ENCODE data around the gene DMRTC2.

DMRTC2 gene

DNA sequence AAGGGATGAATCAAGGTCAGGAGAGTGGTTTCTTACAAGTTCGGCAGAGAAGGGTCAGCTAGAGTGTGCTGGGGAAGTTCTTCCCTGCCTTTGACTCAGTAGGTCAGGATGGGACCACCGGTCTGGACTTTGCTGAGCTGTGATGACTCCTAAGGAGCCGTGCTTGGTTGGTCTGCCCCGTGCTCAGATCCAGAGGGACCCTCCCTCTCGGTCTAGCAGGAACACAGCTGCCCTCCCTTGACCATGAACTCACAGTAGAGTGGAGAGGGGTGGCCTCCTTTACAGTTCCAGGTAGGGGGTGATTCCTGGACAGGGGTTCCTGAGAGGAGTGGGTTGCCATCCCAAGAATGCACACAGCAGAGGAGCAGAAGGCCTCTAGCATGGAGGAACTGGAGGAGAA, 19.5 kb downstream of the DMRTC2 start:
- Histone ChIP-seq H3K23ac (ENCODE audit: low read depth, low read length, poor library complexity) (peak overlapping the region; percentile 34), H3K36me3 (replicated peaks in 1 of 2; ENCODE audit: control insufficient read depth in 2 of 2, insufficient read depth in 2 of 2, low read length in 2 of 2) (peaks cover 68 to 84% of the 10 kb centered on the region in 2 donors), H3K14ac (ENCODE audit: low read length) (no peak overlapping the region), H3K9ac (ENCODE audit: low read depth, low read length, poor library complexity) (peak overlapping the region; percentile 2), H2AK5ac (ENCODE audit: low read depth, low read length) (no peak overlapping the region), H2BK5ac (ENCODE audit: low read length) (no peak overlapping the region), H2BK120ac (ENCODE audit: low read depth, low read length) (no peak overlapping the region), H3K4me3 (ENCODE audit: low read length in 2 of 2) (peak overlapping the region in 1 of 2 donors; percentile 24), H3K4me1 (ENCODE audit: control insufficient read depth in 2 of 2, insufficient read depth in 1 of 2, low read depth in 1 of 2, low read length in 2 of 2) (peaks cover 16 to 19% of the 10 kb centered on the region in 2 donors), H3K27me3 (ENCODE audit: control insufficient read depth in 3 of 3, insufficient read depth in 3 of 3, low read depth in 1 of 3, low read length in 3 of 3) (no peaks in the 10 kb centered on the region), H3K4me2 (ENCODE audit: insufficient read depth, low read length, poor library complexity, severe bottlenecking) (no peak overlapping the region), H4K8ac (ENCODE audit: low read depth, low read length) (no peak overlapping the region), H2AFZ (ENCODE audit: low read length) (no peak overlapping the region), H2BK15ac (ENCODE audit: low read length) (no peak overlapping the region), H3K18ac (ENCODE audit: low read length) (no peak overlapping the region), H3K9me3 (replicated peaks in 1 of 2; ENCODE audit: control insufficient read depth in 2 of 2, insufficient read depth in 1 of 2, low read depth in 1 of 2, low read length in 2 of 2) (no peaks in the 10 kb centered on the region), H3K27ac (replicated peaks; ENCODE audit: low read length) (no peak overlapping the region), H4K91ac (ENCODE audit: low read depth, low read length, poor library complexity) (no peak overlapping the region), H3K4ac (ENCODE audit: low read length) (no peak overlapping the region), H2BK12ac (ENCODE audit: low read length) (no peak overlapping the region), H3K79me1 (ENCODE audit: low read depth, low read length) (peaks cover 31% of the 10 kb centered on the region)
- no peak for DNase-seq (ENCODE audit: low spot score)
- WGBS, 2 donors (ENCODE audit: extremely low coverage in 2 of 2, insufficient read length in 2 of 2, insufficient replicate concordance in 1 of 2): no CpG with 5 or more reads among the region's 5 CpGs

DNA sequence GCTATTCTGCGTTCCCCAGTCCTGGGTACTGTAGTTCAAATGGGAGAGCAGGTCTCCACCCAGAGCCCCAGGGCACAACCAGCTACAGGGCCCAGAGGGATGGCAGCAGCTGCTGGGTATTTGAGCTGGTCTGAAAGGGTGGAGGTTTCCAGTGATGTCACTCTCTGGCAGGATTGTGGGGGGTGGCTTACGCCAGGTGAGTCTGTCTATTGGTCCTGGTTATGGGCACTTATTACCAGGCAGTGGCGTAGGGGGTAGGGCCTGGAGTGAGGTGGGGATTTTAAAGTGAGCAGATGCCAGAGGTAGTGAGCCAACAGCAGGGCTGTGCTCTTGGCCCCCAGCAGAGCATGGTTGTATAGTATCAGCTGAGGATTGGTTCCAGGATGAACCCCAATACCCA, 21.4 kb downstream of the DMRTC2 start:
- peaks cover 76 to 95% of the 10 kb centered on the region in 2 donors for H3K36me3 ChIP-seq (replicated peaks in 1 of 2; ENCODE audit: control insufficient read depth in 2 of 2, insufficient read depth in 2 of 2, low read length in 2 of 2)
- WGBS, 2 donors (ENCODE audit: extremely low coverage in 2 of 2, insufficient read length in 2 of 2, insufficient replicate concordance in 1 of 2): no CpG with 5 or more reads among the region's 3 CpGs

DNA sequence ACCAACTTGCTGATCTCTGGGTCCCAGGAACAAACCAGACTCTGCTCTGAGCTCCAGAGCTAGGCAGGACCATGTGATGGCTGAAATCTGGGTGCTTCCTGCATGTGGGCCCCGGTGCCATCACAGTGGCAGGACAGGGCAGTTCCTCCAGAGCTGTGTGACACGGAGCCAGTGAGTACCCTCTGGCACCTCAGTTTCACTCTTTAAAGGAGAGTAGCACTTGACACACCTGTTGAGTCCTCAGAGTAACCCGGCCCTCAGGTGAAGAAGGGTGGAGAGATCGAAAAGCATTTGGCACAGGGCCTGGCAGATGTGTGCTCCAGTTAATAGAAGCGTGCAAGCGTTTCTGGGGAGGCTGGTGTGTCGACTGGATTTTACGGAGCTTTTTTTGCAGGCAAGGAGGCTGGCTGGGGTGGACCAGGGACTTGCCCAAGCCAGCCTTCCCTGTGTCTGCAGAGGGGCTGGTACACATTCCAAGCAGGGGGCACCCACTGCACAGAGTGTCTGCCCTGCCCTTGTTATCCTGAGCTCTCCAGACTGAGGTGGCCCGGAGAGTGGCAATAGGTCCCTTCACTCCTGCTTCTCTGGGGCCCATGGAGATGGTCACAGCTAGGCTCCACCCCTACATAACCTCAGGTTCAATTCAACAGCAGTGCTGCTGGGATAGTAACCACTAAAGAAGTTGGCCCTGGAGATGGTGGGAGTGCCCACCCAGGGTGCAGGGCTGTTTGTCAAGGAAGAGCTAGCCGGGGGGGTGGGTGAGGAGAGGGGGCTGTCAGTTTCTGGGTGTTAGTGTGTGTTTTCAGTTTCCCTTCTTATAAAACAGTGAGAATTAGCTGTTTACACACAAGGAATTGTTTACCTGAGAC, 23.5 kb downstream of the DMRTC2 start:
- no peak overlapping the region for H3K4me3 ChIP-seq (ENCODE audit: low read length in 2 of 2)
- no peak overlapping the region for H3K4ac ChIP-seq (ENCODE audit: low read length)
- H2BK120ac ChIP-seq (ENCODE audit: low read depth, low read length): no peak overlapping the region
- H3K4me1 ChIP-seq (ENCODE audit: control insufficient read depth in 2 of 2, insufficient read depth in 1 of 2, low read depth in 1 of 2, low read length in 2 of 2): peaks cover 0 to 3% of the 10 kb centered on the region in 2 donors
- H3K27ac ChIP-seq (replicated peaks; ENCODE audit: low read length): no peak overlapping the region
- no peak overlapping the region for H3K18ac ChIP-seq (ENCODE audit: low read length)
- no peak overlapping the region for H4K91ac ChIP-seq (ENCODE audit: low read depth, low read length, poor library complexity)
- peaks cover 18% of the 10 kb centered on the region for H3K79me1 ChIP-seq (ENCODE audit: low read depth, low read length)
- no peaks in the 10 kb centered on the region for H3K27me3 ChIP-seq (ENCODE audit: control insufficient read depth in 3 of 3, insufficient read depth in 3 of 3, low read depth in 1 of 3, low read length in 3 of 3)
- DNase-seq (ENCODE audit: low spot score): no peak
- H2AK5ac ChIP-seq (ENCODE audit: low read depth, low read length): no peak overlapping the region
- H2BK15ac ChIP-seq (ENCODE audit: low read length): no peak overlapping the region
- H3K9me3 ChIP-seq (replicated peaks in 1 of 2; ENCODE audit: control insufficient read depth in 2 of 2, insufficient read depth in 1 of 2, low read depth in 1 of 2, low read length in 2 of 2): no peaks in the 10 kb centered on the region
- H3K14ac ChIP-seq (ENCODE audit: low read length): no peak overlapping the region
- no peak overlapping the region for H3K23ac ChIP-seq (ENCODE audit: low read depth, low read length, poor library complexity)
- no peak overlapping the region for H3K9ac ChIP-seq (ENCODE audit: low read depth, low read length, poor library complexity)
- H4K8ac ChIP-seq (ENCODE audit: low read depth, low read length): no peak overlapping the region
- no peak overlapping the region for H2BK5ac ChIP-seq (ENCODE audit: low read length)
- peaks cover 66 to 85% of the 10 kb centered on the region in 2 donors for H3K36me3 ChIP-seq (replicated peaks in 1 of 2; ENCODE audit: control insufficient read depth in 2 of 2, insufficient read depth in 2 of 2, low read length in 2 of 2)
- no peak overlapping the region for H2AFZ ChIP-seq (ENCODE audit: low read length)
- H3K4me2 ChIP-seq (ENCODE audit: insufficient read depth, low read length, poor library complexity, severe bottlenecking): no peak overlapping the region
- no peak overlapping the region for H2BK12ac ChIP-seq (ENCODE audit: low read length)
- no CpG with 5 or more reads among the region's 10 CpGs for WGBS, 2 donors (ENCODE audit: extremely low coverage in 2 of 2, insufficient read length in 2 of 2, insufficient replicate concordance in 1 of 2)

More for the DNA sequence above, 21.4 kb downstream of the DMRTC2 start:
- Histone ChIP-seq H2AK5ac (ENCODE audit: low read depth, low read length) (no peak overlapping the region), H3K9ac (ENCODE audit: low read depth, low read length, poor library complexity) (no peak overlapping the region), H3K18ac (ENCODE audit: low read length) (no peak overlapping the region), H3K4ac (ENCODE audit: low read length) (no peak overlapping the region), H2BK5ac (ENCODE audit: low read length) (peak overlapping the region; percentile 84), H4K8ac (ENCODE audit: low read depth, low read length) (no peak overlapping the region), H3K79me1 (ENCODE audit: low read depth, low read length) (peaks cover 23% of the 10 kb centered on the region), H3K27me3 (ENCODE audit: control insufficient read depth in 3 of 3, insufficient read depth in 3 of 3, low read depth in 1 of 3, low read length in 3 of 3) (no peaks in the 10 kb centered on the region), H4K91ac (ENCODE audit: low read depth, low read length, poor library complexity) (no peak overlapping the region), H3K23ac (ENCODE audit: low read depth, low read length, poor library complexity) (peak overlapping the region; percentile 4), H3K9me3 (replicated peaks in 1 of 2; ENCODE audit: control insufficient read depth in 2 of 2, insufficient read depth in 1 of 2, low read depth in 1 of 2, low read length in 2 of 2) (no peaks in the 10 kb centered on the region), H3K4me1 (ENCODE audit: control insufficient read depth in 2 of 2, insufficient read depth in 1 of 2, low read depth in 1 of 2, low read length in 2 of 2) (peaks cover 12 to 16% of the 10 kb centered on the region in 2 donors), H2AFZ (ENCODE audit: low read length) (no peak overlapping the region), H3K14ac (ENCODE audit: low read length) (no peak overlapping the region), H2BK120ac (ENCODE audit: low read depth, low read length) (no peak overlapping the region), H2BK15ac (ENCODE audit: low read length) (no peak overlapping the region), H3K27ac (replicated peaks; ENCODE audit: low read length) (no peak overlapping the region), H2BK12ac (ENCODE audit: low read length) (no peak overlapping the region), H3K4me3 (ENCODE audit: low read length in 2 of 2) (no peak overlapping the region), H3K4me2 (ENCODE audit: insufficient read depth, low read length, poor library complexity, severe bottlenecking) (no peak overlapping the region)
- DNase-seq (ENCODE audit: low spot score): no peak

GRCh38 chr19:41868989-41869300, 24.1 kb downstream of the DMRTC2 start:
- H3K4me3 ChIP-seq (ENCODE audit: low read length in 2 of 2): no peak overlapping the region
- H3K79me1 ChIP-seq (ENCODE audit: low read depth, low read length): peaks cover 17% of the 10 kb centered on the region
- no peak overlapping the region for H2AK5ac ChIP-seq (ENCODE audit: low read depth, low read length)
- H3K9me3 ChIP-seq (replicated peaks in 1 of 2; ENCODE audit: control insufficient read depth in 2 of 2, insufficient read depth in 1 of 2, low read depth in 1 of 2, low read length in 2 of 2): no peaks in the 10 kb centered on the region
- H3K27me3 ChIP-seq (ENCODE audit: control insufficient read depth in 3 of 3, insufficient read depth in 3 of 3, low read depth in 1 of 3, low read length in 3 of 3): no peaks in the 10 kb centered on the region
- no peak overlapping the region for H3K4me2 ChIP-seq (ENCODE audit: insufficient read depth, low read length, poor library complexity, severe bottlenecking)
- no peak overlapping the region for H2AFZ ChIP-seq (ENCODE audit: low read length)
- H4K8ac ChIP-seq (ENCODE audit: low read depth, low read length): no peak overlapping the region
- no peak overlapping the region for H2BK120ac ChIP-seq (ENCODE audit: low read depth, low read length)
- no peak overlapping the region for H2BK5ac ChIP-seq (ENCODE audit: low read length)
- no peak overlapping the region for H3K4ac ChIP-seq (ENCODE audit: low read length)
- H3K14ac ChIP-seq (ENCODE audit: low read length): no peak overlapping the region
- no peak overlapping the region for H2BK12ac ChIP-seq (ENCODE audit: low read length)
- no CpG with 5 or more reads among the region's 12 CpGs for WGBS, 2 donors (ENCODE audit: extremely low coverage in 2 of 2, insufficient read length in 2 of 2, insufficient replicate concordance in 1 of 2)
- no peak overlapping the region for H3K23ac ChIP-seq (ENCODE audit: low read depth, low read length, poor library complexity)
- no peak overlapping the region for H3K18ac ChIP-seq (ENCODE audit: low read length)
- H3K4me1 ChIP-seq (ENCODE audit: control insufficient read depth in 2 of 2, insufficient read depth in 1 of 2, low read depth in 1 of 2, low read length in 2 of 2): peaks cover 0 to 3% of the 10 kb centered on the region in 2 donors
- DNase-seq (ENCODE audit: low spot score): no peak
- no peak overlapping the region for H3K27ac ChIP-seq (replicated peaks; ENCODE audit: low read length)
- H3K36me3 ChIP-seq (replicated peaks in 1 of 2; ENCODE audit: control insufficient read depth in 2 of 2, insufficient read depth in 2 of 2, low read length in 2 of 2): peaks cover 62 to 79% of the 10 kb centered on the region in 2 donors
- H3K9ac ChIP-seq (ENCODE audit: low read depth, low read length, poor library complexity): no peak overlapping the region
- H2BK15ac ChIP-seq (ENCODE audit: low read length): no peak overlapping the region
- H4K91ac ChIP-seq (ENCODE audit: low read depth, low read length, poor library complexity): no peak overlapping the region
